HG02678 (cell line): ENCODE measurements around the gene ADGRD1.

Experiments
- ATAC-seq: cut with Tn5 transposase; IDR thresholded peaks from one replicate; pipeline ENCODE4 v1.9.1; 2021; ENCODE audit warnings: mild to moderate bottlenecking, moderate library complexity; ENCODE audit not compliant: unreplicated experiment

The ADGRD1 gene

GRCh38 chr12:131142891-131143657, 189.4 kb downstream of the ADGRD1 start:
- no peak for ATAC-seq

GRCh38 chr12:131146173-131146675, 192.5 kb downstream of the ADGRD1 start:
- no peak for ATAC-seq

GRCh38 chr12:131147293-131147692, 193.6 kb downstream of the ADGRD1 start:
- no peak for ATAC-seq

- no peak for ATAC-seq
Observed at GRCh38 chr12:131147894-131148293, 194.2 kb downstream of the ADGRD1 start.

GRCh38 chr12:131151558-131152345, 198.0 kb downstream of the ADGRD1 start:
- ATAC-seq, result no peak

GRCh38 chr12:131152587-131152986, 198.9 kb downstream of the ADGRD1 start:
- no peak for ATAC-seq

GRCh38 chr12:131153016-131153415, 199.3 kb downstream of the ADGRD1 start:
- no peak for ATAC-seq

- no peak for ATAC-seq
Observed at GRCh38 chr12:131153956-131154355, 200.2 kb downstream of the ADGRD1 start.

GRCh38 chr12:131155131-131155530, 201.4 kb downstream of the ADGRD1 start:
- no peak for ATAC-seq

GRCh38 chr12:131157743-131158142, 204.0 kb downstream of the ADGRD1 start:
- ATAC-seq, result no peak

GRCh38 chr12:131159660-131160059, 206.0 kb downstream of the ADGRD1 start:
- ATAC-seq, result no peak

- no peak for ATAC-seq
Observed at GRCh38 chr12:131162113-131162512, 208.4 kb downstream of the ADGRD1 start.

GRCh38 chr12:131163189-131163738, 209.6 kb downstream of the ADGRD1 start:
- ATAC-seq, result no peak

- ATAC-seq, result no peak
Observed at GRCh38 chr12:131164096-131164872, 210.6 kb downstream of the ADGRD1 start.

GRCh38 chr12:131166717-131167116, 213.0 kb downstream of the ADGRD1 start:
- ATAC-seq, result no peak

GRCh38 chr12:131167334-131167733, 213.6 kb downstream of the ADGRD1 start:
- no peak for ATAC-seq

- ATAC-seq, result no peak
Observed at GRCh38 chr12:131171029-131171428, 217.3 kb downstream of the ADGRD1 start.

GRCh38 chr12:131174901-131175300, 221.2 kb downstream of the ADGRD1 start:
- ATAC-seq, result no peak

- no peak for ATAC-seq
Observed at GRCh38 chr12:131176266-131176665, 222.6 kb downstream of the ADGRD1 start.

GRCh38 chr12:131176926-131177325, 223.2 kb downstream of the ADGRD1 start:
- ATAC-seq, result no peak

GRCh38 chr12:131177599-131177998, 223.9 kb downstream of the ADGRD1 start:
- ATAC-seq, result no peak
